Embryonic facial prominence (tissue), 1 donor: ENCODE measurements around the gene RASGRF1.

ENCODE experiments used
- DNase-seq: peaks from one replicate; pipeline ENCODE4 v3.0.0-alpha.2; 2016; ENCODE audit errors: extremely low spot score

Gene RASGRF1

DNA sequence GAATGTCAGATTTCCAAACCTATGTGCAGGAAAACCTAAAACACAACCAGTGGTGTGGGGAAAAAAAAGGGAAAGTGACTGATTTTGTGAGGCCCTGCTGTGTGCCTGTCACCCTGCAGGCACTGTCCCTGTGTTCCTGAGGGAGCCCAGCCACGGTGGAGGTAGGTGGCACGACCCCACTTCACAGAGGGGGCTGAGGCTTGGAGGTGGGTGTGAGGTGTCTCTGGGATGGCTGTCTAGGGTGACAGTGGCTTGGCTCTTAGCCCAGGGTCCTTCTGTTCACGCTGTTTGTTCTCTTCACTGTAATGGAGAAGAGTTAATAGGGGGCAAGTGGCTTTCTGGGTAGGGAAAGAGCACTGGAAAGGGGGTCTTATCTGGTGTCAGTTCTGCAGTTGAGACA is 22.6 kb downstream of the RASGRF1 start:
- no peak for DNase-seq

DNA sequence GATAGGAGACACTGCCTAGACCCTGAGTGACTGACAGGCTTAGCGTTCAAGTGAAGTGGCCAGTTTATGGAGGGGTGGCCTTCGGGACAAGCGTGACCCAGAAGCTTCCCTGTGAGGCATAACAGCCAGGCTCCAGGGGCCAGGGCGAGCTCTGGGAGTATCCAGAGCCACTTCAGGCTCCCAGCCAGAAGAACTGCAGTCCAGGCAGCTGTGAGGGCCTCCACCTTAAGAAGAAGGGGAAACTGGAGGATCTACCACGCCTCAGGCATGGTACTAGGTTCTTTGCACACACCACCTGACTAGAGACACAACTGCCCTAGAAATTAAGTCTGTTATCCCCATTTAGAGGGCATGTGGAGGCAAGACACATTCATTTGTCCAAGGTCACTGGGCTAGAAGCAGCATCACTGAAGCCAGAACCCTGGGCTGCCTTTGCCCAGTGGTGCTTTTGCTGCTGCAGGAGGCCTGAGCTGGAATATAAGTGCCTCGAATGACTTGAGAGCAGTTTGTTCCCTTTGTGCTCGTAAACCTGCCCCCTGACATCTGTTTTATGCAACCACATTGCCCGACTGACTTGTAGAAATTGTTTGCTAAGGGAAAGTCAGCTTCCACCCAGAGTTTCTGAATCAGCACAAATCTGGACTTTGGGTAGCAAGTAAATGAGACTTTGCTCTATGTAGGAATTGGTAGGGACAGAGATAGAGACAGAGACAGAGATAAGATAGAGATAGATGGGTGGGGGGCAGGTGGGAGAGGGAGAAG is 23.3 kb downstream of the RASGRF1 start:
- DNase-seq = no peak

- DNase-seq = no peak
Observed at GRCh38 chr15:79066391-79067071, 24.0 kb downstream of the RASGRF1 start.

- no peak for DNase-seq
Observed at GRCh38 chr15:79065706-79066376, 24.7 kb downstream of the RASGRF1 start.

- no peak for DNase-seq
Observed at GRCh38 chr15:79065361-79065705, 25.2 kb downstream of the RASGRF1 start.

- DNase-seq = no peak
Observed at GRCh38 chr15:79064496-79064895, 26.1 kb downstream of the RASGRF1 start.

DNA sequence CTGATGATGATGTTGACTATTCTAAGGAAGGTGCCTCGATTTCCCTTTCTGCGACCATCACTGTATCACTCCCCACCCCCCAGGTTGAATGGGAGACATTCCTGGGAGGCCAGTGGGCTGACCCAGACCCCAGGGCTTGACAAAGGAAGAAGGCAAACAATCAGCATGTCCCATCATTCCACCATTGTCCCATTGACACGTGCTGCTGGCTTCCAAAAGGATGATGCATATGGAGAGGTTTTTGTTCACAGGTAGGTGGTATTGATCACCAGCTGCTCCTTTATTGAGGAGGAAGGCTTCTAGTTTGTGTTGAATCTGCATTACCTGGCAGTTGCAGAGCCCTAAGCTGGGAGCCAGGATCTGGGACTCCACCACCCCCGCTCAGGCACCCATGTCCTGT is 30.4 kb downstream of the RASGRF1 start:
- DNase-seq = no peak

DNA sequence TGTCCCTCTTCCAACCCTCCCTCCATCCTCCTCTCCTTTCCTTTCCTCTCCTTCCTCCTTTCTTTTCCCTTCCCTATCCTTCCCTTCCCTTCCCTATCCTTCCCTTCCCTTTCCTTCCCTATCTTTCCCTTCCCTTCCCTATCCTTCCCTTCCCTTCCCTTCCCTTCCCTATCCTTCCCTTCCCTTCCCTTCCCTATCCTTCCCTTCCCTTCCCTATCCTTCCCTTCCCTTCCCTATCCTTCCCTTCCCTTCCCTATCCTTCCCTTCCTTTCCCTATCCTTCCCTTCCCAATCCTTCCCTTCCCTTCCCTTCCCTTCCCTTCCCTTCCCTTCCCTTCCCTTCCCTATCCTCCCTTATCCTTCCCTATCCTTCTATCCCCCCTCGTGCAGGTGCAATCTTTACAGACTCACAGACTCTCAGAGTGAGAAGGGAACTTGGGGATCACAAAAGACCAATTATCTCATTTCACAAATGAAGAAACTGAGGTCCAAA is 31.5 kb downstream of the RASGRF1 start:
- no peak for DNase-seq

- DNase-seq = no peak
Observed at GRCh38 chr15:79058260-79058850, 32.2 kb downstream of the RASGRF1 start.

DNA sequence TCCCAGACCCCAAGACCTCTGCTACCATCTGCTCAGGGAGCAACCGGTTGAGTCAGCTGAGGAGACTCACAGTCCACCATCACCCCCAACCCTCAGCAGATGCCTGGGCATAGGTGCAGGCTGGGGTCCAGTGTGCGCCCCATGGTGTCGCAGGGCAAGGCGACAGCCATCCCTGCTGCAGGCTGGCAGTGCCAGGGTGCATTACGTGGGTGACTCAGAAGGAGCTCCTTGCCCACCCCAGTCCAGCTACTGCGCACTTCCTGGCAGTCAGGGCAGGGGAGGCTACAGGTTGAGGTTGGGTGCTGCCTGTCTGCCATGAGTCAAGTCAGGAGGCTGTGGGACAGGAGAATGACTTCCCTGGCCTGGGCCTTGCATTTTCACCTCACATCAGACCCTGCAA is 33.5 kb downstream of the RASGRF1 start:
- no peak for DNase-seq

DNA sequence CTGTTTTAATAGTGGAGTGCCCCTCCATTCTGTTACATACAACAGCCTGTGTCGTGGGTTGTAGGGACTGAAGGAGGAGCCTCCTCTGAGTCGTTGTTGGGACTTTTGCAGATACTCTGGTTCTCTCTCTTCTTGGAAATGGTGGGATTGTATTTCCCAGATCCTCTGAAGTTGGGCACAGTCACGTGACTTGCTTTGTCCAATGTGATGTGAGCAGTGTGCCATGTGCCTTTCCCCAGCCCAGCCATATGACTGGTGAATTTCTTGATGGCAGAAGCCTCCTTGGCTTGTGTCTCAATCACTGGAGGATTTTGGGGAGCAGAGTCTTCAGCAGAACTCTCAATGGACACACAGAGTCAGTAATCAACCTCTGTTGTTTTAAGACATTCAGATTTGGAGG is 36.2 kb downstream of the RASGRF1 start:
- DNase-seq = no peak

DNA sequence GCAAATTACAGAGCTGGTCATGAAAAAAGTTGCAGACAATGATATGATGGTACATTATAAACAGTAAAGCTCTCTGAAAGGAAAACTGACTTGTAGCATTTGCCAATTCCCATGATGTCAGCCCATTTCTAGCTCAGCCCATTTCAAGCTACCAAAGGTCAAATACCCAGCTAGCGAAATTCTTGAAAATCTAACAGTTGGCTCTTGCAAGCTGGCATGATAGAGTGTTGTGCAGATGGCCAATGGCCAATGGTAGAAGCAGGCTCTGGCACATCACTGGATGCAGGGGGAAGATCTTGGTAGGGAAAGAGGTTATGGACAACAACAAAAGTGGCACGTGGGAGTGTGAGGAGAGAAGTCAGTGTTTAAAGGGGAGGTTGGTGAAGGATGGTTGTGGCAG is 36.7 kb downstream of the RASGRF1 start:
- DNase-seq = no peak

- no peak for DNase-seq
Observed at GRCh38 chr15:79051941-79052731, 38.4 kb downstream of the RASGRF1 start.

GRCh38 chr15:79051029-79051428 is 39.6 kb downstream of the RASGRF1 start:
- DNase-seq = no peak

DNA sequence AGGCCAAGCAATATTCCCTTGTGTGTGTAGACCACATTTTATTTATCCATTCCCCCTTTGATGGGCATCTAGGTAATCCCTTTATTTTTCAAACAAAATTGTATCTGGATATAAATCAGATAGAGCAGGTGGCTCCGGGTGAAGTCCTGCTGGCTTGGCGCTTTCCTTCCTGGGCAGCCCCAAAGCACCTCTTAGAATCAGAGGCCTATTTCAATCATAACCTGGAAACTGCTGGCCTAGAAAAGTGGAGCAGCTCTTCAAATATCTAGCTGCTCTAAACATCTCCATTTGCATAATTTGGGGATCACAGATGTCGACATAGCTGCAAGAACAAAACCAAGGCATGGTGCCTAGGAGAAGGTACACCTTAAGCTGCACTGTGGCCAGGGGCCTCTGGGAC is 40.2 kb downstream of the RASGRF1 start:
- no peak for DNase-seq

DNA sequence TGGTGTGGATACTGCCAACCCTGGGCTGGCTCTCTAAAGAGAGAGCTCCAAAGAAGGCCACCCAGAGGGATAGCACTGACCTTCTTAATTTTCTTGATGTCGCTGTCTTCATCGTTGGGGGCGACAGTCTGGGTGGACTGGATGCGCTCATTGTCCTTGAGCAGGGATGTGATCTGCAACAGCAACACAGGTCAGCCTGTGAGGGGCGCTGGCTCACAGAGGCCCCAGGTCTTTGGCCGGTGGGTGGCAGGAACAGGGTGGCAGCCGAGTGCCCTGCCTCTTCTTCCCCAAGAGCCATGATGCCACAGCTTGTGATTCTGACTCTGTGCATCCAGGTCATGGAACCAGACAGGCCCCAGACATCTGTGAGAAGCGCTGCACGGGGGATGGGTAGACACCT is 41.2 kb downstream of the RASGRF1 start:
- DNase-seq = no peak

DNA sequence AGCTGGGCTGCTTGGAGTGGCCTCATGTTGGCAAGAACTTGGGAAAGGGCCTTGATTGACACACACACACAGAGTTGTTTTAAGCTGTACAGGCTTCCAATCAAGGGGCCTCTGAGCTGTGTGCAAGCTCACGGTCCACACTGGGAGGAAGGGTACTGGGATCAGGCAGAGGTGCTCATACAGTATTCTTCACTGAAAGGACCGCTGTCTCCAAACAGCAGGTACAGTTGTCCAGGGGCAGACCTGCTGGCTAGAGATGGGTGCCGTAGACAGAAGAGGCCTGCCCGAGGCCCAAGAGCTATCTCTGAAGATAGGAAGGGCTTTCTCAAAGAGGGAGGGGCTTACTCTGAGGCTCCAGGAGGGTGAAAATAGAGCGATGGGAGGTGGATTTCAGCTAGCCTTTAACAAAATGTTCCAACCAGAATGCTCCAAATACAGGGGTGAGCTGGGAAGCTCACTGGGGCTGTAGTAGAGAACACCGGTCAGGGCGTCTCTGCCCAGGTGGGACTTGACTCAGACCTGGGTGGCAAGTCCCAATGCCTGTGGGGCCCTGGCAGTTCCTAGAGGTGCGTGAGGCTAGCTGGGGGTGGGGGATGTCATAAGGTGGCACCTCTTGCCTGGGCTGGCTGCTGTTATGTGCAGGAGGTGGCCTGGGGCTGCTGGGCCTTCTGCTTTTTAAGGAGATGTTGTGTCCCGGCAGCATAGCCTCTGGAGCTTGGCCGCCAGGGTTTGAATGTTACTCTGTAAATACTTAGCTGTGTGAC is 42.7 kb downstream of the RASGRF1 start:
- DNase-seq = no peak

- DNase-seq = no peak
Observed at GRCh38 chr15:79046691-79047404, 43.7 kb downstream of the RASGRF1 start.

DNA sequence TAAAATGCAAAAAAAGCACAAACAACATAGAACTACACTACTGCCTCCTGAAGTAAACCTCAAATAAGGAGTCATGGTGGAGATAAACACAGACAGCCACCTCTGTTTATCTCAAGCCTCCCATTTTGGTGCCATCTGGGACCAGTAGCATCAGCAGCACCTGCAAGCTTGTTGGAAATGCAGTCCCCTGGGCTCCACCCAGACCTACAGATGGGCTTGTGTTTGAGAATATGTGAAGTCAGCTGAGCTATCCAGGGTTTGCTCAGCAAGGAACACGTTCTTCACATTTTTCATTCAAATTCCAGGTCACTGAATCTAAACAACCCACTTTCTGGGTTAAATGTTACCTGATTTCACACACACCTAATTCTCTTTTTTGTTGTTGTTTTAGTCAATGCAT is 45.5 kb downstream of the RASGRF1 start:
- DNase-seq = no peak

- no peak for DNase-seq
Observed at GRCh38 chr15:79042213-79042928, 48.2 kb downstream of the RASGRF1 start.
